ENCODE measurements around the gene ANK2.

DNA sequence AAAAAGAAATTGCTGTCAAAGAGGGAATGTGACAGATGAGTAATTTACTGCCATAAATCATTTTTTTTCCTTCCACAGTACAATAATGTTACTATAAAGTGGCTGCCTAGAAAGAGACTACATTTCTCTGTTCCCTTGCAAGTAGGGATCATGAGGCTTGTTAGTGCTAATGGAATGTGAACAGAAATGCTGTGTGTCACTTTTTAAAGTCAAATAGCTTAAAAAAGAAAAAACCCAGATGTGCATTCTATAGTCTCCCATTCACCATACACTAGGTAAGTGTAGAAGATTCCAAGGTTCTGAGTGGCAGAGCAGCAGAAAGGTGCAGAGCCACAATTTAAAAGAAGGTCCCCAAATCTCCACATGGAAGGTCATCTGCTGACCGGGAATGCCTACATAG lies 383.7 kb downstream of the ANK2 start:
- TF ChIP-seq, protein P1, sequence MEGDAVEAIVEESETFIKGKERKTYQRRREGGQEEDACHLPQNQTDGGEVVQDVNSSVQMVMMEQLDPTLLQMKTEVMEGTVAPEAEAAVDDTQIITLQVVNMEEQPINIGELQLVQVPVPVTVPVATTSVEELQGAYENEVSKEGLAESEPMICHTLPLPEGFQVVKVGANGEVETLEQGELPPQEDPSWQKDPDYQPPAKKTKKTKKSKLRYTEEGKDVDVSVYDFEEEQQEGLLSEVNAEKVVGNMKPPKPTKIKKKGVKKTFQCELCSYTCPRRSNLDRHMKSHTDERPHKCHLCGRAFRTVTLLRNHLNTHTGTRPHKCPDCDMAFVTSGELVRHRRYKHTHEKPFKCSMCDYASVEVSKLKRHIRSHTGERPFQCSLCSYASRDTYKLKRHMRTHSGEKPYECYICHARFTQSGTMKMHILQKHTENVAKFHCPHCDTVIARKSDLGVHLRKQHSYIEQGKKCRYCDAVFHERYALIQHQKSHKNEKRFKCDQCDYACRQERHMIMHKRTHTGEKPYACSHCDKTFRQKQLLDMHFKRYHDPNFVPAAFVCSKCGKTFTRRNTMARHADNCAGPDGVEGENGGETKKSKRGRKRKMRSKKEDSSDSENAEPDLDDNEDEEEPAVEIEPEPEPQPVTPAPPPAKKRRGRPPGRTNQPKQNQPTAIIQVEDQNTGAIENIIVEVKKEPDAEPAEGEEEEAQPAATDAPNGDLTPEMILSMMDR (IDR thresholded peaks at IDR 0.05 in 8 of 11, conservative IDR thresholded peaks at IDR 0.05 in 3 of 11), result no peak
- no peak for TF ChIP-seq POLR2AphosphoS5 (IDR thresholded peaks at IDR 0.05)
